ENCODE data around the gene OR4D11. TPM values are rescaled to one million over a fixed set of nuclear protein-coding genes. Genes with fewer than 3 reads are reported as not detected.

The OR4D11 gene
- total and polyA plus RNA-seq, 7 donors: not detected

DNA sequence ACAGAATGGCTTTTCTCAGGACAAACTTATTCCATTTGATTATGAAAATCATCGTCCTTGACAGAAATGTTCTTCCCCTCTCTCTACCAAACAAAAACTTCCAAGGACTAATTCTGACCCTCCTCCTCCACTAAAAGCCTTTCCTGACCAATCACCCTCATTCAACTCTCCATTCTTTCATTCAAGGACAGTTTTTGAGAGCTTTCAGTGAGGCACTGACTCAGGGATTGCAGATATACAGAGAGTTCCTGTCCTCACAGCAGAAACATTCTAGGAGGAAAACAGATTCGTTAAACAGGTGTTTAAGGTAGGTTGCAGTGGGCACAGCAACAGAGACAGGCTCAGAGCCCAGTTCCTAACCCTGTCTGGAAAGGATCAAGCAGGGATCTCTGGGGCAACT, 49.5 kb downstream of the OR4D11 start:
- no peaks in the 10 kb centered on the region for H3K27me3 ChIP-seq
- H3K9me3 ChIP-seq: no peaks in the 10 kb centered on the region
- H3K4me1 ChIP-seq: peaks cover 0 to 37% (median 11%) of the 10 kb centered on the region in 4 donors
- TF ChIP-seq POLR2AphosphoS5 (IDR thresholded peaks at IDR 0.05) (no peak), POLR2A (IDR thresholded peaks at IDR 0.05) (no peak), EP300 (IDR thresholded peaks at IDR 0.05) (no peak)
- TF ChIP-seq, protein P1, sequence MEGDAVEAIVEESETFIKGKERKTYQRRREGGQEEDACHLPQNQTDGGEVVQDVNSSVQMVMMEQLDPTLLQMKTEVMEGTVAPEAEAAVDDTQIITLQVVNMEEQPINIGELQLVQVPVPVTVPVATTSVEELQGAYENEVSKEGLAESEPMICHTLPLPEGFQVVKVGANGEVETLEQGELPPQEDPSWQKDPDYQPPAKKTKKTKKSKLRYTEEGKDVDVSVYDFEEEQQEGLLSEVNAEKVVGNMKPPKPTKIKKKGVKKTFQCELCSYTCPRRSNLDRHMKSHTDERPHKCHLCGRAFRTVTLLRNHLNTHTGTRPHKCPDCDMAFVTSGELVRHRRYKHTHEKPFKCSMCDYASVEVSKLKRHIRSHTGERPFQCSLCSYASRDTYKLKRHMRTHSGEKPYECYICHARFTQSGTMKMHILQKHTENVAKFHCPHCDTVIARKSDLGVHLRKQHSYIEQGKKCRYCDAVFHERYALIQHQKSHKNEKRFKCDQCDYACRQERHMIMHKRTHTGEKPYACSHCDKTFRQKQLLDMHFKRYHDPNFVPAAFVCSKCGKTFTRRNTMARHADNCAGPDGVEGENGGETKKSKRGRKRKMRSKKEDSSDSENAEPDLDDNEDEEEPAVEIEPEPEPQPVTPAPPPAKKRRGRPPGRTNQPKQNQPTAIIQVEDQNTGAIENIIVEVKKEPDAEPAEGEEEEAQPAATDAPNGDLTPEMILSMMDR (IDR thresholded peaks at IDR 0.05): no peak
- peak overlapping the region in 1 of 4 donors; percentile 17 for H3K27ac ChIP-seq
- DNase-seq: no peak
- intact Hi-C loops (cut with DNase I): loop anchor here (5.0 to 10.0 kb wide), 5 partner anchors 64 to 1888 kb away; partner anchors contain the start of genes FAM111A, LPXN, OSBP and TMEM109
- no peak overlapping the region for H3K4me3 ChIP-seq
- 67 to 69% methylated on average over 2 of the region's 2 CpGs for WGBS, 2 donors
- no peaks in the 10 kb centered on the region for H3K36me3 ChIP-seq

DNA sequence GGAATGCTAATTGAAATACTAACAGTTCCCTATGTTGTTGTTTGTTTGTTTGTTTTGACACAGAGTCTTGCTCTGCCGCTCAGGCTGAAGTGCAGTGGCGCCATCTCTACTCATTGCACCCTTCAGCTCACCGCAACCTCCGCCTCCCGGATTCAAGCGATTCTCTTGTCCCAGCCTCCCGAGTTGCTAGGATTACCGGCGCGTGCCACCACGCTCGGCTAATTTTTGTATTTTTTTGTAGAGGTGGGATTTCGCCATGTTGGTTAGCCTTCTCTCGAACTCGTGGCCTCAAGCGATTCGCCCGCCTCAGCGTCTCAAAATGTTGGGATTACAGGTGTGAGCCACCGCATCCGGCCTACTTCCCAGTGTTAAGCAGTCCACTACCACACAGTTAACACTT, 49.9 kb downstream of the OR4D11 start:
- H3K9me3 ChIP-seq: no peaks in the 10 kb centered on the region
- no peak overlapping the region for H3K27ac ChIP-seq
- H3K36me3 ChIP-seq: no peaks in the 10 kb centered on the region
- WGBS, 2 donors: 96 to 97% methylated on average over 21 of the region's 21 CpGs
- no peak for DNase-seq
- no peak for TF ChIP-seq POLR2AphosphoS5 (IDR thresholded peaks at IDR 0.05)
- TF ChIP-seq, protein P1 (IDR thresholded peaks at IDR 0.05): no peak
- no peak for TF ChIP-seq POLR2A (IDR thresholded peaks at IDR 0.05)
- TF ChIP-seq EP300 (IDR thresholded peaks at IDR 0.05): no peak
- peaks cover 0 to 41% (median 11%) of the 10 kb centered on the region in 4 donors for H3K4me1 ChIP-seq
- intact Hi-C loops (cut with DNase I): loop anchor here (5.0 to 10.0 kb wide), 5 partner anchors 64 to 1889 kb away; partner anchors contain the start of genes FAM111A, LPXN, OSBP and TMEM109
- no peak overlapping the region for H3K4me3 ChIP-seq
- H3K27me3 ChIP-seq: no peaks in the 10 kb centered on the region

Other genes with a start within 250 kb of the OR4D11 start
- not detected for gene OR5AN1, start 144.7 kb upstream of the OR4D11 start, total RNA-seq
- not detected for gene OR5AN1, start 144.7 kb upstream of the OR4D11 start, polyA plus RNA-seq
- not detected for gene OR5A2, start 77.2 kb upstream of the OR4D11 start, total RNA-seq
- gene OR5A2, start 77.2 kb upstream of the OR4D11 start, polyA plus RNA-seq: not detected
- gene OR5A1, start 67.1 kb upstream of the OR4D11 start, total RNA-seq: not detected
- gene OR5A1, start 67.1 kb upstream of the OR4D11 start, polyA plus RNA-seq: not detected
- gene OR4D6, start 46.6 kb upstream of the OR4D11 start, total RNA-seq: not detected
- gene OR4D6, start 46.6 kb upstream of the OR4D11 start, polyA plus RNA-seq: not detected
- gene OR4D10, start 30.3 kb upstream of the OR4D11 start, total RNA-seq: not detected
- gene OR4D10, start 30.3 kb upstream of the OR4D11 start, polyA plus RNA-seq: not detected
- gene OR4D9, start 8.0 kb downstream of the OR4D11 start, total RNA-seq: not detected
- gene OR4D9, start 8.0 kb downstream of the OR4D11 start, polyA plus RNA-seq: not detected
- gene OSBP, start 112.2 kb downstream of the OR4D11 start, total RNA-seq: 10 to 100 TPM; 27.5 to 41.5 (median 30.0) TPM
- 10 to 100 TPM; 16.2 to 24.7 (median 17.1) TPM for gene OSBP, start 112.2 kb downstream of the OR4D11 start, polyA plus RNA-seq
- gene PATL1, start 165.5 kb downstream of the OR4D11 start, total RNA-seq: 10 to 100 TPM; 11.0 to 16.9 (median 12.3) TPM
- gene PATL1, start 165.5 kb downstream of the OR4D11 start, polyA plus RNA-seq: 10 to 100 TPM; 17.4 to 21.2 (median 17.8) TPM
- not detected for gene OR10V1, start 210.3 kb downstream of the OR4D11 start, total RNA-seq
- not detected for gene OR10V1, start 210.3 kb downstream of the OR4D11 start, polyA plus RNA-seq

Measured in sigmoid colon (tissue), 7 donors.